SK-N-SH (cell line): ENCODE data around the gene TOMM70. TPM values are rescaled to one million over a fixed set of nuclear protein-coding genes. Genes with fewer than 3 reads are reported as not detected.
A peak's percentile ranks its signal among the peaks of the same experiment; 100 is the strongest.

Experiments used
- CTCF ChIA-PET: fragments of 300-600, 350-600 bp; formaldehyde crosslinking; extraction: SDS; loops from one replicate; lab custom pipeline; 2021; lab: Yijun Ruan, JAX
- POLR2A ChIA-PET: fragments of 350-600 bp; sonication (Branson Sonifier 250); formaldehyde crosslinking; extraction: SDS; loops from one replicate; lab custom pipeline; 2020; ENCODE audit warnings: antibody characterized with exemption, inconsistent platforms; lab: Yijun Ruan, JAX
- DNase-seq: peaks from one replicate; pipeline ENCODE4 v3.0.0; 2012
- H2AFZ ChIP-seq: fragments of 200-600 bp; sonication (generic); 2 replicates; pipeline ENCODE4 v1.8.1; 2016; ENCODE audit warnings: antibody characterized with exemption, mild to moderate bottlenecking, low read depth
- H3F3A ChIP-seq: fragments of 200-600 bp; sonication (generic); replicated peaks from 2 replicates; pipeline ENCODE3; 2016; ENCODE audit warnings: antibody characterized with exemption, mild to moderate bottlenecking; ENCODE audit not compliant: insufficient read depth
- H3K27ac ChIP-seq, 2 experiments: fragments of 200-500 bp in 1 of 2; fragments of 200-600 bp in 1 of 2; sonication (Bioruptor generic) in 1 of 2; sonication (generic), shearing (Covaris generic) in 1 of 2; 2 replicates each; pipeline versions ENCODE4 v1.5.1 to v1.6.1; 2014 to 2016; ENCODE audit warnings: low read depth in 2 of 2, inconsistent platforms in 1 of 2, low read length in 1 of 2, mild to moderate bottlenecking in 1 of 2, mixed read lengths in 1 of 2
- H3K27me3 ChIP-seq: fragments of 200-600 bp; sonication (generic), shearing (Covaris generic); 2 replicates; pipeline ENCODE4 v1.6.1; 2016; ENCODE audit warnings: mixed run types; ENCODE audit not compliant: insufficient read depth
- H3K36me3 ChIP-seq, 2 experiments: fragments of 200-500 bp in 1 of 2; fragments of 200-600 bp in 1 of 2; sonication (Bioruptor generic) in 1 of 2; sonication (generic) in 1 of 2; replicated peaks in 1 of 2; 2 replicates each; pipeline versions ENCODE3 to v1.5.1; 2014 to 2016; ENCODE audit warnings: low read length in 1 of 2, mild to moderate bottlenecking in 1 of 2; ENCODE audit not compliant: insufficient read depth in 2 of 2, control insufficient read depth in 1 of 2
- H3K4me1 ChIP-seq, 2 experiments: fragments of 200-500 bp in 1 of 2; fragments of 200-600 bp in 1 of 2; sonication (Bioruptor generic) in 1 of 2; sonication (generic), shearing (Covaris generic) in 1 of 2; 2 replicates each; pipeline versions ENCODE4 v1.5.1 to v1.6.1; 2014 to 2016; ENCODE audit warnings: low read depth in 1 of 2, low read length in 1 of 2, mixed run types in 1 of 2; ENCODE audit not compliant: insufficient read depth in 2 of 2, control insufficient read depth in 1 of 2
- H3K4me2 ChIP-seq: fragments of 200-600 bp; sonication (generic), shearing (Covaris generic); 2 replicates; pipeline ENCODE4 v1.6.1; 2017; ENCODE audit warnings: mixed run types
- H3K4me3 ChIP-seq, 2 experiments: fragments of 200-500 bp in 1 of 2; fragments of 200-600 bp in 1 of 2; sonication (Bioruptor generic) in 1 of 2; sonication (generic), shearing (Covaris generic) in 1 of 2; 2 replicates each; pipeline versions ENCODE4 v1.5.1 to v1.8.1; 2014 to 2016; ENCODE audit warnings: low read depth in 2 of 2, inconsistent platforms in 1 of 2, low read length in 1 of 2, mild to moderate bottlenecking in 1 of 2, mixed read lengths in 1 of 2, moderate library complexity in 1 of 2
- H3K79me2 ChIP-seq: fragments of 200-600 bp; sonication (generic); 2 replicates; pipeline ENCODE4 v1.8.1; 2017; ENCODE audit warnings: mild to moderate bottlenecking; ENCODE audit not compliant: insufficient read depth
- H3K9ac ChIP-seq: fragments of 200-600 bp; sonication (generic); 2 replicates; pipeline ENCODE4 v1.6.1; 2017; ENCODE audit warnings: mixed run types
- H3K9me2 ChIP-seq: fragments of 200-600 bp; sonication (generic); 2 replicates; pipeline ENCODE4 v1.6.1; 2017; ENCODE audit warnings: mixed run types
- H3K9me3 ChIP-seq: fragments of 200-600 bp; sonication (generic); 2 replicates; pipeline ENCODE4 v1.6.1; 2017; ENCODE audit warnings: mixed run types, mild to moderate bottlenecking, moderate library complexity
- H4K20me1 ChIP-seq: fragments of 200-600 bp; sonication (generic); 2 replicates; pipeline ENCODE4 v1.6.1; 2017; ENCODE audit warnings: mild to moderate bottlenecking, mixed run types; ENCODE audit not compliant: insufficient read depth
- EP300 ChIP-seq, 2 experiments: IDR thresholded peaks; 2 replicates each; pipeline versions ENCODE4 v1.4.0 to v1.6.1; 2012; ENCODE audit warnings: borderline replicate concordance in 1 of 2, low read depth in 1 of 2, low read length in 1 of 2
- FOSL2 ChIP-seq: IDR thresholded peaks from 2 replicates; pipeline ENCODE4 v1.4.0; 2012; ENCODE audit warnings: low read depth, mild to moderate bottlenecking, moderate library complexity, borderline replicate concordance
- GABPA ChIP-seq: IDR thresholded peaks from 2 replicates; pipeline ENCODE4 v1.4.0; 2012; ENCODE audit warnings: low read depth, mild to moderate bottlenecking
- GATA2 ChIP-seq: sonication (generic); formaldehyde crosslinking; IDR thresholded peaks from 2 replicates; pipeline ENCODE4 v1.5.0; 2020; ENCODE audit warnings: mild to moderate bottlenecking, missing genetic modification reagents
- IRF3 ChIP-seq: fragments of 150-350 bp; IDR thresholded peaks from 2 replicates; pipeline ENCODE4 v1.6.1; 2016; ENCODE audit warnings: mild to moderate bottlenecking, low read depth, low read length
- MEF2A ChIP-seq: IDR thresholded peaks from 2 replicates; pipeline ENCODE4 v1.4.0; 2012; ENCODE audit warnings: low read depth, borderline replicate concordance
- NRF1 ChIP-seq: IDR thresholded peaks from 2 replicates; pipeline ENCODE4 v1.6.1; 2012; ENCODE audit warnings: low read depth, mild to moderate bottlenecking, low read length
- POLR2AphosphoS5 ChIP-seq: IDR thresholded peaks from 2 replicates; pipeline ENCODE4 v1.6.1; 2012; ENCODE audit warnings: low read depth, low read length
- RFX5 ChIP-seq: IDR thresholded peaks from 2 replicates; pipeline ENCODE4 v1.6.1; 2012; ENCODE audit warnings: mild to moderate bottlenecking, improper control_type of control experiment, low read length
- TEAD4 ChIP-seq: IDR thresholded peaks from 2 replicates; pipeline ENCODE4 v1.4.0; 2012; ENCODE audit warnings: mild to moderate bottlenecking, borderline replicate concordance; ENCODE audit not compliant: insufficient read depth
- YY1 ChIP-seq: IDR thresholded peaks from 2 replicates; pipeline ENCODE4 v1.4.0; 2012; ENCODE audit warnings: low read depth, mild to moderate bottlenecking
- WGBS: methylation state at CpG from one replicate; pipeline ENCODE4 v1.1.6; 2017; ENCODE audit warnings: low lambda C conversion rate; 5-methylcytosine and 5-hydroxymethylcytosine counted together
- polyA plus RNA-seq, 3 experiments: library from polyadenylated mRNA; depleted of rRNA; stranded (reverse); fragments of >200 nt; gene quantifications; 2 replicates each; pipeline ENCODE4 v1.2.3, GENCODE V29; 2012
- TF ChIP-seq, protein P1 (sequence below): IDR thresholded peaks from 2 replicates; pipeline ENCODE4 v1.4.0; 2012; ENCODE audit warnings: low read depth, borderline replicate concordance
- TF ChIP-seq, protein P2 (sequence below): fragments of 200-600 bp; sonication (generic); IDR thresholded peaks from 2 replicates; pipeline ENCODE4 v1.6.1; 2017; ENCODE audit warnings: antibody characterized with exemption, mild to moderate bottlenecking, moderate library complexity

TOMM70 gene
- polyA plus RNA-seq, 1 of the 3 experiments (the other 2 are of a cell fraction) = 17.4 TPM

DNA sequence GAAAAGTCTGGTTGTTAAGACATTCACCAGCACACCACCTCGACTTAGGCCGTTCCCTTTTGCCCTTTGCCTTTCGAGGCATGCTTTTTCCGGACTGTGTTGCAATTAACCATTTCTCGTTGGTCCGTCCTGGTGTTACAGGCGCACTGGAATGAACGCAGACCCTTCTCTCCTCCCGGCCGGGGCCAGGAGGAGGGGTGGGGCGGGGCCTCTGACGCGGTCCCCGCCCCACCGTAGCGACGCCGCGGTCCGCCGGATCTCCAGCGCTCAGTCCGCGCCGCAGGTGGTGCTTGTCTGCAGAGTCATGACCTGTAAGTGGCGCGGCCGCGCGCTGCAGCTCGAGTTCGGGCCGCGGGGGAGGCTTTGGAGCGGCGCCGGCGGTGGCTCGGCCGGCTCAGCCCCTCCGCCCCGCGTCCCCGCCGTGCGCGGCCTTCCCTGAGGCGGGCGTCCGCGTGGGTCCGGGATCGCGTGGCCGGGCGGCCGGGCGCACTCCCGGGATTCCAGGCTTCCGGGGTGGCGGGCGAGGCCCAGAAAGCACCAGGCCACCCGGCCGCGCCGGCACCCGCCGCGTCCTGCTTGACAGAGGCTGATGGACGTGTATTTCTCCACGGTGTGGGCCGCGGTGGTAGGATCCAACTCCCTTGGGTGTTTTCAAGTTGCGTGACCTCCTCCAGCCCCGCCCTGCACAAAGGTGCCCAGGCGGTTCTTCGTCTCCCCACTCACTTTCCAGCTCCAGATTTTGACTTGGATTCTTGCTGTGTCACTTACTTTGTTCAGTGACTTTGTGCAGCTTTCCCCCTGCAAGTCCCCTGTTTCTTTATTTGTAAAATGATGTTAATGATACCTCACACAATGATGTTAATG, 66.2 kb downstream of the TOMM70 start, which contains the start of gene NIT2 (continued):
- TF ChIP-seq POLR2AphosphoS5 (peak; percentile 70), FOSL2 (no peak), TEAD4 (no peak), NRF1 (no peak), EP300 (IDR thresholded peaks at IDR 0.05; ENCODE audit: borderline replicate concordance in 1 of 2, low read depth in 1 of 2, low read length in 1 of 2) (no peak), MEF2A (no peak), RFX5 (no peak), GABPA (no peak), IRF3 (no peak), GATA2 (CRISPR knock-in tag) (no peak)
- TF ChIP-seq, protein P1, sequence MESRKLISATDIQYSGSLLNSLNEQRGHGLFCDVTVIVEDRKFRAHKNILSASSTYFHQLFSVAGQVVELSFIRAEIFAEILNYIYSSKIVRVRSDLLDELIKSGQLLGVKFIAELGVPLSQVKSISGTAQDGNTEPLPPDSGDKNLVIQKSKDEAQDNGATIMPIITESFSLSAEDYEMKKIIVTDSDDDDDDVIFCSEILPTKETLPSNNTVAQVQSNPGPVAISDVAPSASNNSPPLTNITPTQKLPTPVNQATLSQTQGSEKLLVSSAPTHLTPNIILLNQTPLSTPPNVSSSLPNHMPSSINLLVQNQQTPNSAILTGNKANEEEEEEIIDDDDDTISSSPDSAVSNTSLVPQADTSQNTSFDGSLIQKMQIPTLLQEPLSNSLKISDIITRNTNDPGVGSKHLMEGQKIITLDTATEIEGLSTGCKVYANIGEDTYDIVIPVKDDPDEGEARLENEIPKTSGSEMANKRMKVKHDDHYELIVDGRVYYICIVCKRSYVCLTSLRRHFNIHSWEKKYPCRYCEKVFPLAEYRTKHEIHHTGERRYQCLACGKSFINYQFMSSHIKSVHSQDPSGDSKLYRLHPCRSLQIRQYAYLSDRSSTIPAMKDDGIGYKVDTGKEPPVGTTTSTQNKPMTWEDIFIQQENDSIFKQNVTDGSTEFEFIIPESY = no peak
- TF ChIP-seq, all 33 proteins: peak for 6

- 57% methylated on average over 14 of the region's 14 CpGs for WGBS
- Histone ChIP-seq H3K4me1 (peaks cover 0 to 11% of the 10 kb centered on the region in 2 experiments; a peak in 1 of 4 replicates), H3K9ac (peak overlapping the region; percentile 68), H3K4me2 (peak overlapping the region; percentile 82), H3K79me2 (peaks cover 20% of the 10 kb centered on the region; the same call in 1 of the 2 replicates), H2AFZ (peak overlapping the region; percentile 98), H3K27me3 (no peaks in the 10 kb centered on the region), H4K20me1 (no peaks in the 10 kb centered on the region), H3K27ac (peak overlapping the region; percentile 23 to 62; a peak in 2 of 4 replicates), H3K4me3 (peak overlapping the region; percentile 66 to 79), H3K9me2 (no peaks in the 10 kb centered on the region), H3F3A (no peaks in the 10 kb centered on the region), H3K9me3 (no peaks in the 10 kb centered on the region), H3K36me3 (peaks cover 8% of the 10 kb centered on the region in 2 experiments)
- ChIA-PET CTCF (interaction anchor here (1.0 to 3.5 kb wide), 4 partner anchors 12 to 266 kb away, joined by 3 to 18 read pairs (median 4); no protein-coding TSS in a partner anchor), POLR2A (interaction anchor here (0.6 to 2.0 kb wide), 3 partner anchors 12 to 73 kb away, joined by 3 to 5 read pairs (median 3); partner anchors contain the start of genes LNP1, TBC1D23 and TOMM70)
- no peak for TF ChIP-seq GABPA
- no peak for TF ChIP-seq YY1
- TF ChIP-seq, protein P2, sequence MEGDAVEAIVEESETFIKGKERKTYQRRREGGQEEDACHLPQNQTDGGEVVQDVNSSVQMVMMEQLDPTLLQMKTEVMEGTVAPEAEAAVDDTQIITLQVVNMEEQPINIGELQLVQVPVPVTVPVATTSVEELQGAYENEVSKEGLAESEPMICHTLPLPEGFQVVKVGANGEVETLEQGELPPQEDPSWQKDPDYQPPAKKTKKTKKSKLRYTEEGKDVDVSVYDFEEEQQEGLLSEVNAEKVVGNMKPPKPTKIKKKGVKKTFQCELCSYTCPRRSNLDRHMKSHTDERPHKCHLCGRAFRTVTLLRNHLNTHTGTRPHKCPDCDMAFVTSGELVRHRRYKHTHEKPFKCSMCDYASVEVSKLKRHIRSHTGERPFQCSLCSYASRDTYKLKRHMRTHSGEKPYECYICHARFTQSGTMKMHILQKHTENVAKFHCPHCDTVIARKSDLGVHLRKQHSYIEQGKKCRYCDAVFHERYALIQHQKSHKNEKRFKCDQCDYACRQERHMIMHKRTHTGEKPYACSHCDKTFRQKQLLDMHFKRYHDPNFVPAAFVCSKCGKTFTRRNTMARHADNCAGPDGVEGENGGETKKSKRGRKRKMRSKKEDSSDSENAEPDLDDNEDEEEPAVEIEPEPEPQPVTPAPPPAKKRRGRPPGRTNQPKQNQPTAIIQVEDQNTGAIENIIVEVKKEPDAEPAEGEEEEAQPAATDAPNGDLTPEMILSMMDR = no peak
- no peak for DNase-seq
Observed at GRCh38 chr3:100333970-100334487, 66.9 kb downstream of the TOMM70 start.
